KMS-11 (cell line): ENCODE data around the gene KRT36.

Experiments used
- H2AFZ ChIP-seq: fragments of 200-600 bp; sonication (generic); 2 replicates; pipeline ENCODE4 v1.6.1; 2016; ENCODE audit warnings: antibody characterized with exemption, mixed run types, low read depth
- H3K27ac ChIP-seq: fragments of 200-600 bp; sonication (generic); 2 replicates; pipeline ENCODE4 v1.6.1; 2016; ENCODE audit warnings: mild to moderate bottlenecking, mixed run types
- H3K27me3 ChIP-seq: fragments of 200-600 bp; sonication (generic); 2 replicates; pipeline ENCODE4 v1.6.1; 2017; ENCODE audit warnings: mild to moderate bottlenecking, low read depth, mixed run types, moderate library complexity; ENCODE audit not compliant: insufficient read depth
- H3K36me3 ChIP-seq: fragments of 200-600 bp; sonication (generic); 2 replicates; pipeline ENCODE4 v1.6.1; 2017; ENCODE audit warnings: mild to moderate bottlenecking, mixed run types; ENCODE audit not compliant: insufficient read depth
- H3K4me1 ChIP-seq: fragments of 200-600 bp; sonication (generic); 2 replicates; pipeline ENCODE4 v1.6.1; 2016; ENCODE audit warnings: mild to moderate bottlenecking, low read depth, mixed run types; ENCODE audit not compliant: poor library complexity, severe bottlenecking
- H3K4me2 ChIP-seq: fragments of 200-600 bp; sonication (generic); 2 replicates; pipeline ENCODE4 v1.7.0; 2016; ENCODE audit warnings: mild to moderate bottlenecking, mixed run types
- H3K4me3 ChIP-seq: fragments of 200-600 bp; sonication (generic); IDR thresholded peaks from 2 replicates; pipeline ENCODE4 v1.6.1; 2017; ENCODE audit warnings: low read depth, low read length, mixed read lengths; ENCODE audit not compliant: insufficient read depth
- H3K79me2 ChIP-seq: fragments of 200-600 bp; sonication (generic); 2 replicates; pipeline ENCODE4 v1.6.1; 2016; ENCODE audit warnings: low read depth, mixed run types; ENCODE audit not compliant: insufficient read depth
- H3K9ac ChIP-seq: fragments of 200-600 bp; sonication (generic); 2 replicates; pipeline ENCODE4 v1.6.1; 2016; ENCODE audit warnings: mild to moderate bottlenecking, mixed run types
- H4K20me1 ChIP-seq: fragments of 200-600 bp; sonication (generic); 2 replicates; pipeline ENCODE4 v1.6.1; 2016; ENCODE audit warnings: mild to moderate bottlenecking, mixed run types; ENCODE audit not compliant: insufficient read depth
- CTCF ChIP-seq: fragments of 200-600 bp; sonication (generic); conservative IDR thresholded peaks from 2 replicates; pipeline ENCODE4 v1.6.1; 2017; ENCODE audit warnings: low read depth, mild to moderate bottlenecking, antibody characterized with exemption, low read length, moderate library complexity, mixed read lengths

The KRT36 gene

DNA sequence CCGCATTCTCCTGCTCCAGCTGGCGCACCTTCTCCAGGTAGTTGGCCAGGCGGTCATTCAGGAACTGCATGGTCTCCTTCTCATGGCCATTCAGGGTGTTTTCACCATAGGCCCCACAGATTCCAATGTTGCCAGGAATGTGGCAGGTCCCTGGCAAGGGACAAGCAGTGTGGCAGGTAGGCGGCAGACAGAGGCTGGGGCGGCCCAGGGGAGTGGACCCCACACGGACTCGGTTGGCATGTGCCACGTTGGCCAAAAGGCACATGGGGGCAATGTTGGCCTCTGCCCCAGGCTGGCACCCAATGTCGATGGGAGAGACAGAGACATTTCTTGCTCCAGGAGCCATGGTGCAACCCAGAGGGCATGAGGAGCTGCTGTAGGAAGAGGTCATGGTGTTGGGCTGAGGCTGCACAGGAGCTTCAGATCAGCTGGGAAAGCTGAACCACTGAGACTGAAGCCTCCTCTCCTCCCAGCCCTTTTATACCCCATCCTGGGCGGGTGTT, 49.1 kb downstream of the KRT36 start, which contains the start of gene KRT38:
KRT38 (minus strand) TSS at position 453 of the 503 bp plus-strand sequence; CDS start at position 391, 62 bp downstream.
- no peaks in the 10 kb centered on the region for H3K36me3 ChIP-seq

GRCh38 chr17:41439375-41439774, 50.3 kb downstream of the KRT36 start:
- Histone ChIP-seq H3K4me2 (no peak overlapping the region), H3K9ac (no peak overlapping the region), H3K4me3 (no peak overlapping the region), H3K79me2 (no peaks in the 10 kb centered on the region), H3K27ac (no peak overlapping the region), H2AFZ (no peak overlapping the region), H3K4me1 (no peaks in the 10 kb centered on the region), H4K20me1 (no peaks in the 10 kb centered on the region), H3K36me3 (no peaks in the 10 kb centered on the region), H3K27me3 (no peaks in the 10 kb centered on the region)
- TF ChIP-seq CTCF = no peak

More for the DNA sequence above, 49.1 kb downstream of the KRT36 start, which contains the start of gene KRT38:
- Histone ChIP-seq H3K9ac (no peak within 1 kb of the TSS), H3K27me3 (no peaks in the 10 kb centered on the region), H3K4me2 (no peak within 1 kb of the TSS), H4K20me1 (no peaks in the 10 kb centered on the region), H2AFZ (no peak within 1 kb of the TSS), H3K4me3 (no peak within 1 kb of the TSS), H3K4me1 (no peaks in the 10 kb centered on the region), H3K27ac (no peak within 1 kb of the TSS), H3K79me2 (no peaks in the 10 kb centered on the region)
- no peak for TF ChIP-seq CTCF

- Histone ChIP-seq H2AFZ (no peak overlapping the region), H3K27me3 (no peaks in the 10 kb centered on the region), H4K20me1 (no peaks in the 10 kb centered on the region), H3K36me3 (no peaks in the 10 kb centered on the region), H3K9ac (no peak overlapping the region), H3K27ac (no peak overlapping the region), H3K4me3 (no peak overlapping the region), H3K79me2 (no peaks in the 10 kb centered on the region), H3K4me2 (no peak overlapping the region), H3K4me1 (no peaks in the 10 kb centered on the region)
- no peak for TF ChIP-seq CTCF
Measured at GRCh38 chr17:41437769-41438168, 51.9 kb downstream of the KRT36 start.

DNA sequence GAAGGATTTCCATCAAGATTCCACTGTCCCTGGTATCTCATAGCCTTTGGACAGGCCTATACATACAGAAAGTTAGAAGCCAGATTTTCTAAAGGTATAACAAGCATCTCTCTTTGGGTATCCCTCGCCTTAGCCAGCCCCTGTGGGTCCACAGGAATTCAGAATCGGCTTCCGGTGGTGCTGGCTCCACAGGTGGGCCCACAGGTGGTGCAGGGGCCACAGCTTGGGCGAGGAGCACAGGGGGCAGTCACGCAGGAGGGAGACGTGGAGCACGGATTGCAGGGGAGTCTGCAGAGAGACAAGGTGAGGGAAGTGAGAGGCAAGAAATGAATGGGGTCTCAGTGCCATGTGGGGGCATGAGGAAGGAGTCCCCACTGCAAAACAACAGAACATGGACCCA, 52.5 kb downstream of the KRT36 start:
- no peaks in the 10 kb centered on the region for H3K36me3 ChIP-seq
- H3K27ac ChIP-seq = no peak overlapping the region
- no peaks in the 10 kb centered on the region for H3K4me1 ChIP-seq
- no peak overlapping the region for H3K4me2 ChIP-seq
- H3K4me3 ChIP-seq = no peak overlapping the region
- no peak overlapping the region for H3K9ac ChIP-seq
- no peaks in the 10 kb centered on the region for H3K27me3 ChIP-seq
- TF ChIP-seq CTCF = no peak
- no peaks in the 10 kb centered on the region for H3K79me2 ChIP-seq
- H4K20me1 ChIP-seq = no peaks in the 10 kb centered on the region
- H2AFZ ChIP-seq = no peak overlapping the region
